SK-N-SH (cell line): Measurements from ENCODE around the gene TSC2. TPM values are rescaled to one million over a fixed set of nuclear protein-coding genes. Genes with fewer than 3 reads are reported as not detected.

Experiments
- CTCF ChIA-PET: fragments of 300-600, 350-600 bp; formaldehyde crosslinking; extraction: SDS; loops from one replicate; lab custom pipeline; 2021; lab: Yijun Ruan, JAX
- POLR2A ChIA-PET: fragments of 350-600 bp; sonication (Branson Sonifier 250); formaldehyde crosslinking; extraction: SDS; loops from one replicate; lab custom pipeline; 2020; ENCODE audit warnings: antibody characterized with exemption, inconsistent platforms; lab: Yijun Ruan, JAX
- DNase-seq: peaks from one replicate; pipeline ENCODE4 v3.0.0; 2012
- H2AFZ ChIP-seq: fragments of 200-600 bp; sonication (generic); 2 replicates; pipeline ENCODE4 v1.8.1; 2016; ENCODE audit warnings: antibody characterized with exemption, mild to moderate bottlenecking, low read depth
- H3F3A ChIP-seq: fragments of 200-600 bp; sonication (generic); replicated peaks from 2 replicates; pipeline ENCODE3; 2016; ENCODE audit warnings: antibody characterized with exemption, mild to moderate bottlenecking; ENCODE audit not compliant: insufficient read depth
- H3K27ac ChIP-seq, 2 experiments: fragments of 200-500 bp in 1 of 2; fragments of 200-600 bp in 1 of 2; sonication (Bioruptor generic) in 1 of 2; sonication (generic), shearing (Covaris generic) in 1 of 2; 2 replicates each; pipeline versions ENCODE4 v1.5.1 to v1.6.1; 2014 to 2016; ENCODE audit warnings: low read depth in 2 of 2, inconsistent platforms in 1 of 2, low read length in 1 of 2, mild to moderate bottlenecking in 1 of 2, mixed read lengths in 1 of 2
- H3K27me3 ChIP-seq: fragments of 200-600 bp; sonication (generic), shearing (Covaris generic); 2 replicates; pipeline ENCODE4 v1.6.1; 2016; ENCODE audit warnings: mixed run types; ENCODE audit not compliant: insufficient read depth
- H3K36me3 ChIP-seq, 2 experiments: fragments of 200-500 bp in 1 of 2; fragments of 200-600 bp in 1 of 2; sonication (Bioruptor generic) in 1 of 2; sonication (generic) in 1 of 2; replicated peaks in 1 of 2; 2 replicates each; pipeline versions ENCODE3 to v1.5.1; 2014 to 2016; ENCODE audit warnings: low read length in 1 of 2, mild to moderate bottlenecking in 1 of 2; ENCODE audit not compliant: insufficient read depth in 2 of 2, control insufficient read depth in 1 of 2
- H3K4me1 ChIP-seq, 2 experiments: fragments of 200-500 bp in 1 of 2; fragments of 200-600 bp in 1 of 2; sonication (Bioruptor generic) in 1 of 2; sonication (generic), shearing (Covaris generic) in 1 of 2; 2 replicates each; pipeline versions ENCODE4 v1.5.1 to v1.6.1; 2014 to 2016; ENCODE audit warnings: low read depth in 1 of 2, low read length in 1 of 2, mixed run types in 1 of 2; ENCODE audit not compliant: insufficient read depth in 2 of 2, control insufficient read depth in 1 of 2
- H3K4me2 ChIP-seq: fragments of 200-600 bp; sonication (generic), shearing (Covaris generic); 2 replicates; pipeline ENCODE4 v1.6.1; 2017; ENCODE audit warnings: mixed run types
- H3K4me3 ChIP-seq, 2 experiments: fragments of 200-500 bp in 1 of 2; fragments of 200-600 bp in 1 of 2; sonication (Bioruptor generic) in 1 of 2; sonication (generic), shearing (Covaris generic) in 1 of 2; 2 replicates each; pipeline versions ENCODE4 v1.5.1 to v1.8.1; 2014 to 2016; ENCODE audit warnings: low read depth in 2 of 2, inconsistent platforms in 1 of 2, low read length in 1 of 2, mild to moderate bottlenecking in 1 of 2, mixed read lengths in 1 of 2, moderate library complexity in 1 of 2
- H3K79me2 ChIP-seq: fragments of 200-600 bp; sonication (generic); 2 replicates; pipeline ENCODE4 v1.8.1; 2017; ENCODE audit warnings: mild to moderate bottlenecking; ENCODE audit not compliant: insufficient read depth
- H3K9ac ChIP-seq: fragments of 200-600 bp; sonication (generic); 2 replicates; pipeline ENCODE4 v1.6.1; 2017; ENCODE audit warnings: mixed run types
- H3K9me2 ChIP-seq: fragments of 200-600 bp; sonication (generic); 2 replicates; pipeline ENCODE4 v1.6.1; 2017; ENCODE audit warnings: mixed run types
- H3K9me3 ChIP-seq: fragments of 200-600 bp; sonication (generic); 2 replicates; pipeline ENCODE4 v1.6.1; 2017; ENCODE audit warnings: mixed run types, mild to moderate bottlenecking, moderate library complexity
- H4K20me1 ChIP-seq: fragments of 200-600 bp; sonication (generic); 2 replicates; pipeline ENCODE4 v1.6.1; 2017; ENCODE audit warnings: mild to moderate bottlenecking, mixed run types; ENCODE audit not compliant: insufficient read depth
- CTCF ChIP-seq: fragments of 200-600 bp; sonication (generic); IDR thresholded peaks from 2 replicates; pipeline ENCODE4 v1.6.1; 2017; ENCODE audit warnings: antibody characterized with exemption, mild to moderate bottlenecking, moderate library complexity
- EZH2phosphoT487 ChIP-seq: fragments of 200-600 bp; sonication (generic); IDR thresholded peaks from 2 replicates; pipeline ENCODE4 v1.6.1; 2017; ENCODE audit warnings: low read depth, mixed run types, mild to moderate bottlenecking, antibody characterized with exemption, moderate library complexity, borderline replicate concordance
- FOSL2 ChIP-seq: IDR thresholded peaks from 2 replicates; pipeline ENCODE4 v1.4.0; 2012; ENCODE audit warnings: low read depth, mild to moderate bottlenecking, moderate library complexity, borderline replicate concordance
- FOXJ3 ChIP-seq: sonication (generic); formaldehyde crosslinking; IDR thresholded peaks from 2 replicates; pipeline ENCODE4 v1.5.1; 2020; ENCODE audit warnings: mild to moderate bottlenecking, missing genetic modification reagents
- GABPA ChIP-seq: IDR thresholded peaks from 2 replicates; pipeline ENCODE4 v1.4.0; 2012; ENCODE audit warnings: low read depth, mild to moderate bottlenecking
- GATA2 ChIP-seq: sonication (generic); formaldehyde crosslinking; IDR thresholded peaks from 2 replicates; pipeline ENCODE4 v1.5.0; 2020; ENCODE audit warnings: mild to moderate bottlenecking, missing genetic modification reagents
- IRF3 ChIP-seq: fragments of 150-350 bp; IDR thresholded peaks from 2 replicates; pipeline ENCODE4 v1.6.1; 2016; ENCODE audit warnings: mild to moderate bottlenecking, low read depth, low read length
- JUND ChIP-seq: IDR thresholded peaks from 2 replicates; pipeline ENCODE4 v1.4.0; 2012
- MAX ChIP-seq: IDR thresholded peaks from 2 replicates; pipeline ENCODE4 v1.4.0; 2012; ENCODE audit warnings: low read depth
- MEF2A ChIP-seq: IDR thresholded peaks from 2 replicates; pipeline ENCODE4 v1.4.0; 2012; ENCODE audit warnings: low read depth, borderline replicate concordance
- NFIC ChIP-seq: IDR thresholded peaks from 2 replicates; pipeline ENCODE4 v1.4.0; 2012; ENCODE audit warnings: borderline replicate concordance
- NRF1 ChIP-seq: IDR thresholded peaks from 2 replicates; pipeline ENCODE4 v1.6.1; 2012; ENCODE audit warnings: low read depth, mild to moderate bottlenecking, low read length
- PBX3 ChIP-seq: IDR thresholded peaks from 2 replicates; pipeline ENCODE4; 2012
- RAD21 ChIP-seq: IDR thresholded peaks from 2 replicates; pipeline ENCODE4 v1.6.1; 2012; ENCODE audit warnings: mild to moderate bottlenecking, low read length
- RCOR1 ChIP-seq: fragments of 150-350 bp; IDR thresholded peaks from 2 replicates; pipeline ENCODE4 v1.6.1; 2017; ENCODE audit warnings: antibody characterized with exemption, low read length
- TCF12 ChIP-seq: IDR thresholded peaks from 2 replicates; pipeline ENCODE4 v1.4.0; 2012
- USF2 ChIP-seq: fragments of 150-350 bp; IDR thresholded peaks from 2 replicates; pipeline ENCODE4 v1.6.1; 2017; ENCODE audit warnings: antibody characterized with exemption, low read length, low read depth, borderline replicate concordance
- ZBTB33 ChIP-seq: IDR thresholded peaks from 2 replicates; pipeline ENCODE4 v1.4.0; 2012; ENCODE audit warnings: low read depth, borderline replicate concordance
- WGBS: methylation state at CpG from one replicate; pipeline ENCODE4 v1.1.6; 2017; ENCODE audit warnings: low lambda C conversion rate; 5-methylcytosine and 5-hydroxymethylcytosine counted together
- polyA plus RNA-seq, 3 experiments: library from polyadenylated mRNA; depleted of rRNA; stranded (reverse); fragments of >200 nt; gene quantifications; 2 replicates each; pipeline ENCODE4 v1.2.3, GENCODE V29; 2012

TSC2 gene
- polyA plus RNA-seq, 1 of the 3 experiments (the other 2 are of a cell fraction), result 96.1 TPM

- Histone ChIP-seq H3K79me2 (no peaks in the 10 kb centered on the region), H3K4me3 (no peak overlapping the region), H3K9me3 (no peaks in the 10 kb centered on the region), H4K20me1 (peaks cover 7% of the 10 kb centered on the region; the same call in 1 of the 2 replicates), H3F3A (peaks cover 10% of the 10 kb centered on the region), H2AFZ (no peak overlapping the region), H3K9ac (no peak overlapping the region), H3K27me3 (no peaks in the 10 kb centered on the region), H3K36me3 (peaks cover 3 to 89% of the 10 kb centered on the region in 2 experiments), H3K9me2 (no peaks in the 10 kb centered on the region), H3K4me1 (no peaks in the 10 kb centered on the region; a peak in 1 of 4 replicates), H3K27ac (no peak overlapping the region; a peak in 1 of 4 replicates), H3K4me2 (no peak overlapping the region)
- no peak for DNase-seq
- WGBS, result 96% methylated on average over 24 of the region's 41 CpGs
- TF ChIP-seq PBX3, result no peak
- no peak for TF ChIP-seq RAD21
- no peak for TF ChIP-seq FOXJ3
- TF ChIP-seq TCF12, result no peak
- TF ChIP-seq EZH2phosphoT487, result no peak
- no peak for TF ChIP-seq NRF1
- no peak for TF ChIP-seq CTCF
- no peak for TF ChIP-seq JUND
- TF ChIP-seq GABPA, result no peak
- TF ChIP-seq IRF3, result no peak
- TF ChIP-seq GATA2, result no peak
- no peak for TF ChIP-seq RCOR1
- no peak for TF ChIP-seq FOSL2
- no peak for TF ChIP-seq MEF2A
- TF ChIP-seq MAX, result no peak
- TF ChIP-seq NFIC, result no peak
- TF ChIP-seq ZBTB33, result no peak
- TF ChIP-seq USF2, result no peak
- CTCF ChIA-PET, result interaction anchor here (0.7 to 1.9 kb wide), 3 partner anchors 11 to 53 kb away, joined by 4 to 7 read pairs (median 5); no protein-coding TSS in a partner anchor
- POLR2A ChIA-PET, result interaction anchor here (0.5 kb wide), 1 partner anchor 57 kb away, joined by 5 read pairs; no protein-coding TSS in a partner anchor
Observed at GRCh38 chr16:2087748-2088631, 40.2 kb downstream of the TSC2 start.
